H9 (cell line): ENCODE measurements around the gene UGT1A8. TPM values are rescaled to one million over a fixed set of nuclear protein-coding genes. Genes with fewer than 3 reads are reported as not detected.

Experiments
- DNase-seq: peaks from one replicate; pipeline ENCODE4 v3.0.0-alpha.2; 2017
- H2AFZ ChIP-seq: one replicate; pipeline ENCODE4 v1.6.1; 2013; ENCODE audit warnings: mild to moderate bottlenecking, low read length, control low read depth, moderate library complexity
- H2AK5ac ChIP-seq: 2 replicates; pipeline ENCODE4 v1.6.1; 2013; ENCODE audit warnings: low read length, control low read depth, mixed read lengths; ENCODE audit not compliant: insufficient read length
- H2BK120ac ChIP-seq: one replicate; pipeline ENCODE4 v1.6.1; 2013; ENCODE audit warnings: low read depth, mild to moderate bottlenecking, low read length, control low read depth, inconsistent platforms; ENCODE audit not compliant: poor library complexity, severe bottlenecking
- H2BK12ac ChIP-seq: 2 replicates; pipeline ENCODE4 v1.6.1; 2013; ENCODE audit warnings: low read length, control low read depth, mixed read lengths, low read depth; ENCODE audit not compliant: insufficient read length
- H2BK15ac ChIP-seq: 2 replicates; pipeline ENCODE4 v1.6.1; 2013; ENCODE audit warnings: low read depth, low read length, control low read depth
- H2BK20ac ChIP-seq: one replicate; pipeline ENCODE4 v1.6.1; 2013; ENCODE audit warnings: low read depth, mild to moderate bottlenecking, low read length, control low read depth, inconsistent platforms; ENCODE audit not compliant: poor library complexity, severe bottlenecking
- H2BK5ac ChIP-seq: 2 replicates; pipeline ENCODE4 v1.6.1; 2013; ENCODE audit warnings: low read length, control low read depth, mixed read lengths; ENCODE audit not compliant: insufficient read length
- H3K14ac ChIP-seq: 2 replicates; pipeline ENCODE4 v1.6.1; 2013; ENCODE audit warnings: low read length, control low read depth; ENCODE audit not compliant: insufficient read depth
- H3K18ac ChIP-seq: 2 replicates; pipeline ENCODE4 v1.6.1; 2013; ENCODE audit warnings: low read depth, mild to moderate bottlenecking, mixed read lengths, low read length, control low read depth; ENCODE audit not compliant: insufficient read length
- H3K23ac ChIP-seq: 2 replicates; pipeline ENCODE4 v1.6.1; 2013; ENCODE audit warnings: low read length, control low read depth, mixed read lengths, low read depth; ENCODE audit not compliant: insufficient read length
- H3K23me2 ChIP-seq: 2 replicates; pipeline ENCODE4 v1.6.1; 2013; ENCODE audit warnings: low read depth, mild to moderate bottlenecking, mixed read lengths, low read length, control low read depth; ENCODE audit not compliant: insufficient read length, poor library complexity, severe bottlenecking
- H3K27ac ChIP-seq: 2 replicates; pipeline ENCODE4 v1.5.1; 2013; ENCODE audit warnings: low read length, control low read depth, mixed read lengths, low read depth; ENCODE audit not compliant: insufficient read length
- H3K27me3 ChIP-seq: 2 replicates; pipeline ENCODE4 v1.6.1; 2013; ENCODE audit warnings: low read length, control low read depth, inconsistent platforms; ENCODE audit not compliant: insufficient read depth
- H3K4ac ChIP-seq: 2 replicates; pipeline ENCODE4 v1.6.1; 2013; ENCODE audit warnings: low read depth, mild to moderate bottlenecking, control low read depth, inconsistent platforms, low read length, moderate library complexity
- H3K4me1 ChIP-seq: 2 replicates; pipeline ENCODE4 v1.6.1; 2013; ENCODE audit warnings: low read length, control low read depth, inconsistent platforms; ENCODE audit not compliant: insufficient read depth
- H3K4me2 ChIP-seq: 2 replicates; pipeline ENCODE4 v1.6.1; 2013; ENCODE audit warnings: low read length, control low read depth, mixed read lengths; ENCODE audit not compliant: insufficient read length, insufficient read depth
- H3K56ac ChIP-seq: 2 replicates; pipeline ENCODE4 v1.6.1; 2013; ENCODE audit warnings: low read depth, mild to moderate bottlenecking, mixed read lengths, low read length, control low read depth; ENCODE audit not compliant: insufficient read length
- H3K79me1 ChIP-seq: 2 replicates; pipeline ENCODE4 v1.6.1; 2013; ENCODE audit warnings: low read depth, mild to moderate bottlenecking, moderate library complexity, low read length, control low read depth, inconsistent platforms; ENCODE audit not compliant: insufficient read depth, poor library complexity, severe bottlenecking
- H3K79me2 ChIP-seq: 2 replicates; pipeline ENCODE4 v1.6.1; 2013; ENCODE audit warnings: low read length, control low read depth, inconsistent platforms; ENCODE audit not compliant: insufficient read depth
- H3K9ac ChIP-seq: 2 replicates; pipeline ENCODE4 v1.6.1; 2013; ENCODE audit warnings: low read length, control low read depth, mixed read lengths; ENCODE audit not compliant: insufficient read length; ENCODE audit errors: extremely low read depth
- H3K9me3 ChIP-seq: one replicate; pipeline ENCODE4 v1.6.1; 2013; ENCODE audit warnings: low read depth, low read length, inconsistent platforms; ENCODE audit not compliant: control insufficient read depth
- H3T11ph ChIP-seq: one replicate; pipeline ENCODE4 v1.6.1; 2013; ENCODE audit warnings: mild to moderate bottlenecking, low read length, control low read depth, inconsistent platforms
- H4K20me1 ChIP-seq: one replicate; pipeline ENCODE4 v1.6.1; 2013; ENCODE audit not compliant: control insufficient read depth, insufficient read length, insufficient read depth
- H4K5ac ChIP-seq: 2 replicates; pipeline ENCODE4 v1.6.1; 2013; ENCODE audit warnings: low read depth, mild to moderate bottlenecking, mixed read lengths, low read length, control low read depth; ENCODE audit not compliant: insufficient read length
- H4K8ac ChIP-seq: replicated peaks from 2 replicates; pipeline ENCODE4 v1.6.1; 2013; ENCODE audit warnings: low read length, control low read depth, mixed read lengths, low read depth; ENCODE audit not compliant: insufficient read length
- H4K91ac ChIP-seq: 2 replicates; pipeline ENCODE4 v1.6.1; 2013; ENCODE audit warnings: low read depth, mild to moderate bottlenecking, moderate library complexity, mixed read lengths, low read length, control low read depth; ENCODE audit not compliant: insufficient read length
- H3K27ac Mint-ChIP-seq, 3 experiments: 2 replicates in 2 of 3; 3 replicates in 1 of 3; pipeline ENCODE4 v1.8.0; 2020 to 2021; ENCODE audit warnings: mixed read lengths in 3 of 3, mild to moderate bottlenecking in 1 of 3, moderate library complexity in 1 of 3
- H3K27me3 Mint-ChIP-seq: 2 replicates; pipeline ENCODE4 v1.8.0; 2021; ENCODE audit warnings: low read depth, mild to moderate bottlenecking, moderate library complexity, mixed read lengths
- H3K36me3 Mint-ChIP-seq, 3 experiments: 2 replicates in 2 of 3; 3 replicates in 1 of 3; pipeline ENCODE4 v1.8.0; 2020 to 2021; ENCODE audit warnings: low read depth in 3 of 3, mixed read lengths in 3 of 3; ENCODE audit not compliant: insufficient read depth in 1 of 3
- H3K4me1 Mint-ChIP-seq, 2 experiments: 2 replicates each; pipeline ENCODE4 v1.8.0; 2020; ENCODE audit warnings: mixed read lengths in 2 of 2
- H3K4me3 Mint-ChIP-seq, 2 experiments: 2 replicates in 1 of 2; 3 replicates in 1 of 2; pipeline ENCODE4 v1.8.0; 2020 to 2021; ENCODE audit warnings: mild to moderate bottlenecking in 2 of 2, mixed read lengths in 2 of 2, moderate library complexity in 1 of 2
- H3K9me3 Mint-ChIP-seq, 2 experiments: 2 replicates in 1 of 2; 3 replicates in 1 of 2; pipeline ENCODE4 v1.8.0; 2020; ENCODE audit warnings: mild to moderate bottlenecking in 2 of 2, mixed read lengths in 2 of 2, moderate library complexity in 1 of 2
- WGBS: extraction: QIAGEN DNeasy Blood & Tissue Kit; methylation state at CpG from one replicate; pipeline ENCODE4 v1.1.7; 2013; ENCODE audit warnings: missing lambda C conversion rate, low lambda C conversion rate, mixed read lengths; ENCODE audit not compliant: insufficient read length; ENCODE audit errors: extremely low coverage; 5-methylcytosine and 5-hydroxymethylcytosine counted together
- total RNA-seq: library from RNA; stranded (reverse); gene quantifications from 2 replicates; pipeline ENCODE4 v1.2.1, GENCODE V29; 2021
- TF ChIP-seq, protein P1 (sequence below): fragments of 200-600 bp; sonication (generic); conservative IDR thresholded peaks from 3 replicates; pipeline ENCODE4 v1.8.0; 2021; ENCODE audit warnings: antibody characterized with exemption, mild to moderate bottlenecking

Gene UGT1A8
- total RNA-seq, 1 experiment from 2014 or later, result not detected

DNA sequence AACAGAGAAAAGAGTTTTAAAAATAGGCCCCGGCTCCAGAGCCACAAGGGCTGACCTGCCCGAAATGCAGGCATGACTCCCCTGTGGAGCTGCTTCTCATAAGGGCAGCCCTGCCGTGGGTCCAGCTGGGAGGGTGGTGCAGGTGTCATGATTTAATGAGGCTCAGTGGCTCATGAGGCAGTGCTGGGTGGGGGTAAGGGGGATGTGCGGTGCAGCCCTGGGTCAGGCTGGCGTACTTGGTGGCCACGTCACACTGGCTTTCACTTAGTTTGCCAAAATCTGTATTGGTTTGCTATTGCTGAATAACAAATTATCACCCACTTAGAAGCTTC lies 203.3 kb downstream of the UGT1A8 start:
- H3K23me2 ChIP-seq, result no peaks in the 10 kb centered on the region
- TF ChIP-seq, protein P1, sequence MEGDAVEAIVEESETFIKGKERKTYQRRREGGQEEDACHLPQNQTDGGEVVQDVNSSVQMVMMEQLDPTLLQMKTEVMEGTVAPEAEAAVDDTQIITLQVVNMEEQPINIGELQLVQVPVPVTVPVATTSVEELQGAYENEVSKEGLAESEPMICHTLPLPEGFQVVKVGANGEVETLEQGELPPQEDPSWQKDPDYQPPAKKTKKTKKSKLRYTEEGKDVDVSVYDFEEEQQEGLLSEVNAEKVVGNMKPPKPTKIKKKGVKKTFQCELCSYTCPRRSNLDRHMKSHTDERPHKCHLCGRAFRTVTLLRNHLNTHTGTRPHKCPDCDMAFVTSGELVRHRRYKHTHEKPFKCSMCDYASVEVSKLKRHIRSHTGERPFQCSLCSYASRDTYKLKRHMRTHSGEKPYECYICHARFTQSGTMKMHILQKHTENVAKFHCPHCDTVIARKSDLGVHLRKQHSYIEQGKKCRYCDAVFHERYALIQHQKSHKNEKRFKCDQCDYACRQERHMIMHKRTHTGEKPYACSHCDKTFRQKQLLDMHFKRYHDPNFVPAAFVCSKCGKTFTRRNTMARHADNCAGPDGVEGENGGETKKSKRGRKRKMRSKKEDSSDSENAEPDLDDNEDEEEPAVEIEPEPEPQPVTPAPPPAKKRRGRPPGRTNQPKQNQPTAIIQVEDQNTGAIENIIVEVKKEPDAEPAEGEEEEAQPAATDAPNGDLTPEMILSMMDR, result no peak
- H3K27ac ChIP-seq, result no peak overlapping the region
- Mint-ChIP-seq H3K27ac (no peak overlapping the region), H3K9me3 (peaks cover 0 to 1% of the 10 kb centered on the region in 2 experiments; a peak in 3 of 5 replicates), H3K4me1 (no peaks in the 10 kb centered on the region; a peak in 1 of 4 replicates), H3K4me3 (no peak overlapping the region), H3K27me3 (peaks cover 1% of the 10 kb centered on the region; the same call in 1 of the 2 replicates), H3K36me3 (no peaks in the 10 kb centered on the region)
- H3K79me2 ChIP-seq, result no peaks in the 10 kb centered on the region
- no peak overlapping the region for H3K18ac ChIP-seq
- no peak overlapping the region for H2AFZ ChIP-seq
- H2AK5ac ChIP-seq, result no peak overlapping the region
- H4K8ac ChIP-seq, result no peak overlapping the region
- no peak overlapping the region for H2BK12ac ChIP-seq
- H3K4me1 ChIP-seq, result no peaks in the 10 kb centered on the region
- H2BK15ac ChIP-seq, result no peak overlapping the region
- no peak overlapping the region for H3K9ac ChIP-seq
- no CpG with 5 or more reads among the region's 6 CpGs for WGBS
- no peak overlapping the region for H3T11ph ChIP-seq
- H2BK20ac ChIP-seq, result no peak overlapping the region
- H3K23ac ChIP-seq, result no peak overlapping the region
- no peak overlapping the region for H4K5ac ChIP-seq
- H2BK5ac ChIP-seq, result no peak overlapping the region
- no peak overlapping the region for H3K4me2 ChIP-seq
- H3K14ac ChIP-seq, result no peak overlapping the region
- no peaks in the 10 kb centered on the region for H4K20me1 ChIP-seq
- no peaks in the 10 kb centered on the region for H3K27me3 ChIP-seq
- no peak overlapping the region for H4K91ac ChIP-seq
- peak; percentile 17 for DNase-seq
- no peak overlapping the region for H3K56ac ChIP-seq
- H2BK120ac ChIP-seq, result no peak overlapping the region
- no peaks in the 10 kb centered on the region for H3K9me3 ChIP-seq
- H3K4ac ChIP-seq, result no peak overlapping the region
- no peaks in the 10 kb centered on the region for H3K79me1 ChIP-seq
